H1 (cell line): ENCODE data around the gene TTC21A. TPM values are rescaled to one million over a fixed set of nuclear protein-coding genes. Genes with fewer than 3 reads are reported as not detected.

Experiments
- CTCF ChIA-PET: fragments of 300-600 bp; sonication (Branson Sonifier 250); formaldehyde crosslinking; loops from one replicate; lab custom pipeline; 2021; ENCODE audit not compliant: partially characterized antibody; lab: Charles Lee
- POLR2A ChIA-PET: fragments of 300-600 bp; sonication (Branson Sonifier 250); formaldehyde crosslinking; loops from one replicate; lab custom pipeline; 2021; ENCODE audit warnings: inconsistent platforms; ENCODE audit not compliant: partially characterized antibody; lab: Charles Lee
- DNase-seq, 2 experiments: peaks; one replicate each; pipeline versions ENCODE4 v3.0.0 to v3.0.0-alpha.2; 2010 to 2022; ENCODE audit warnings: low spot score in 2 of 2, low read depth in 1 of 2, mixed read lengths in 1 of 2
- FAIRE-seq: peaks from 2 replicates; lab custom pipeline; 2011; peaks lifted over from hg19 to GRCh38; lab: Jason Lieb, UNC
- H2AFZ ChIP-seq: 2 replicates; pipeline ENCODE4 v1.8.1; 2012; ENCODE audit warnings: low read length, inconsistent platforms
- H2AK5ac ChIP-seq: 2 replicates; pipeline ENCODE4 v1.6.1; 2013; ENCODE audit warnings: low read depth, low read length
- H2BK120ac ChIP-seq: replicated peaks from 2 replicates; pipeline ENCODE3; 2013; ENCODE audit warnings: low read depth, low read length, inconsistent platforms
- H2BK12ac ChIP-seq: 2 replicates; pipeline ENCODE4 v1.6.1; 2013; ENCODE audit warnings: low read depth, low read length
- H2BK15ac ChIP-seq: 2 replicates; pipeline ENCODE4 v1.6.1; 2013; ENCODE audit warnings: low read length
- H2BK20ac ChIP-seq: 2 replicates; pipeline ENCODE4 v1.6.1; 2013; ENCODE audit warnings: low read length
- H2BK5ac ChIP-seq: 2 replicates; pipeline ENCODE4 v1.6.1; 2013; ENCODE audit warnings: low read depth, low read length
- H3K14ac ChIP-seq: 2 replicates; pipeline ENCODE4 v1.6.1; 2013; ENCODE audit warnings: inconsistent platforms; ENCODE audit not compliant: insufficient read length
- H3K18ac ChIP-seq: 2 replicates; pipeline ENCODE4 v1.6.1; 2013; ENCODE audit warnings: low read length; ENCODE audit errors: extremely low read depth
- H3K23ac ChIP-seq: 2 replicates; pipeline ENCODE4 v1.6.1; 2013; ENCODE audit warnings: inconsistent platforms; ENCODE audit not compliant: insufficient read length
- H3K23me2 ChIP-seq: 2 replicates; pipeline ENCODE4 v1.6.1; 2013; ENCODE audit warnings: low read depth, low read length
- H3K27ac ChIP-seq: 2 replicates; pipeline ENCODE4 v1.6.1; 2011; ENCODE audit warnings: low read depth, low read length, inconsistent platforms
- H3K27me3 ChIP-seq, 4 experiments: replicated peaks in 1 of 4; 1 replicate in 1 of 4; 2 replicates in 3 of 4; pipeline versions ENCODE4 v1.6.1 to v1.8.1; 2011 to 2013; ENCODE audit warnings: low read length in 3 of 4, mild to moderate bottlenecking in 3 of 4, inconsistent platforms in 2 of 4, mixed read lengths in 2 of 4, moderate library complexity in 1 of 4; ENCODE audit not compliant: control insufficient read depth in 3 of 4, insufficient read depth in 3 of 4; ENCODE audit errors: extremely low read depth in 1 of 4
- H3K36me3 ChIP-seq, 4 experiments: 2 replicates each; pipeline versions ENCODE4 v1.6.1 to v1.8.1; 2011 to 2013; ENCODE audit warnings: mild to moderate bottlenecking in 4 of 4, low read length in 3 of 4, moderate library complexity in 2 of 4, control low read depth in 1 of 4, inconsistent platforms in 1 of 4; ENCODE audit not compliant: insufficient read depth in 4 of 4, control insufficient read depth in 2 of 4
- H3K4ac ChIP-seq: replicated peaks from 2 replicates; pipeline ENCODE3; 2013; ENCODE audit warnings: low read length, low read depth, mixed read lengths, inconsistent platforms; ENCODE audit not compliant: insufficient read length
- H3K4me1 ChIP-seq, 4 experiments: replicated peaks in 1 of 4; 1 replicate in 1 of 4; 2 replicates in 3 of 4; pipeline versions ENCODE4 v1.6.1 to v1.8.1; 2011 to 2013; ENCODE audit warnings: low read length in 3 of 4, inconsistent platforms in 2 of 4, mixed read lengths in 1 of 4; ENCODE audit not compliant: insufficient read depth in 4 of 4, control insufficient read depth in 3 of 4
- H3K4me2 ChIP-seq, 2 experiments: 2 replicates each; pipeline versions ENCODE4 v1.6.1 to v1.8.1; 2011 to 2013; ENCODE audit warnings: low read depth in 2 of 2, low read length in 2 of 2, control low read depth in 1 of 2, inconsistent platforms in 1 of 2, mild to moderate bottlenecking in 1 of 2; ENCODE audit not compliant: insufficient read depth in 1 of 2
- H3K4me3 ChIP-seq, 4 experiments: fragments of 200-600, 300-600 bp in 1 of 4; sonication (generic), shearing (Covaris generic), sonication (Bioruptor Twin) in 1 of 4; 2 replicates each; pipeline versions ENCODE4 v1.5.1 to v1.8.1; 2011 to 2016; ENCODE audit warnings: low read length in 4 of 4, low read depth in 3 of 4, control low read depth in 2 of 4, inconsistent platforms in 2 of 4, mild to moderate bottlenecking in 2 of 4, mixed read lengths in 1 of 4, moderate library complexity in 1 of 4; ENCODE audit not compliant: insufficient read depth in 2 of 4; ENCODE audit errors: extremely low read depth in 1 of 4
- H3K56ac ChIP-seq: replicated peaks from 2 replicates; pipeline ENCODE3; 2013; ENCODE audit warnings: low read depth, mild to moderate bottlenecking, mixed read lengths, low read length, inconsistent platforms; ENCODE audit not compliant: insufficient read length
- H3K79me1 ChIP-seq: 2 replicates; pipeline ENCODE4 v1.6.1; 2013; ENCODE audit warnings: low read depth, low read length, control low read depth
- H3K79me2 ChIP-seq, 2 experiments: 2 replicates each; pipeline versions ENCODE4 v1.6.1 to v1.8.1; 2012 to 2013; ENCODE audit warnings: low read length in 2 of 2, mild to moderate bottlenecking in 2 of 2, inconsistent platforms in 1 of 2; ENCODE audit not compliant: insufficient read depth in 2 of 2, control insufficient read depth in 1 of 2
- H3K9ac ChIP-seq, 4 experiments: replicated peaks in 1 of 4; 1 replicate in 1 of 4; 2 replicates in 3 of 4; pipeline versions ENCODE4 v1.6.1 to v1.8.1; 2011 to 2013; ENCODE audit warnings: low read depth in 3 of 4, low read length in 3 of 4, control low read depth in 2 of 4, mild to moderate bottlenecking in 2 of 4, moderate library complexity in 2 of 4, inconsistent platforms in 1 of 4; ENCODE audit errors: extremely low read depth in 1 of 4
- H3K9me3 ChIP-seq, 2 experiments: 2 replicates each; pipeline versions ENCODE4 v1.6.1 to v1.8.1; 2012 to 2013; ENCODE audit warnings: mild to moderate bottlenecking in 2 of 2, moderate library complexity in 2 of 2, control low read depth in 1 of 2, inconsistent platforms in 1 of 2, low read depth in 1 of 2, low read length in 1 of 2, mixed read lengths in 1 of 2; ENCODE audit not compliant: insufficient read depth in 2 of 2
- H4K20me1 ChIP-seq, 2 experiments: replicated peaks in 1 of 2; 2 replicates each; pipeline versions ENCODE3 to v1.8.1; 2011 to 2013; ENCODE audit warnings: inconsistent platforms in 2 of 2, low read length in 2 of 2, mild to moderate bottlenecking in 1 of 2; ENCODE audit not compliant: insufficient read depth in 2 of 2, control insufficient read depth in 1 of 2
- H4K5ac ChIP-seq: 2 replicates; pipeline ENCODE4 v1.6.1; 2013; ENCODE audit warnings: low read length, low read depth, mixed read lengths, inconsistent platforms; ENCODE audit not compliant: insufficient read length
- H4K8ac ChIP-seq: 2 replicates; pipeline ENCODE4 v1.8.0; 2013; ENCODE audit warnings: mild to moderate bottlenecking, moderate library complexity, low read length, inconsistent platforms; ENCODE audit not compliant: insufficient read depth; ENCODE audit errors: extremely low read depth
- H4K91ac ChIP-seq: replicated peaks from 2 replicates; pipeline ENCODE3; 2013; ENCODE audit warnings: low read length, mixed read lengths, inconsistent platforms; ENCODE audit not compliant: insufficient read length
- BCL11A ChIP-seq, 2 experiments: IDR thresholded peaks; one replicate each; pipeline ENCODE4 v1.6.1; 2011; ENCODE audit warnings: low read depth in 2 of 2, low read length in 2 of 2, mild to moderate bottlenecking in 2 of 2
- CBX8 ChIP-seq: fragments of 300-800, 300-1000 bp; sonication (generic); IDR thresholded peaks from 2 replicates; pipeline ENCODE4 v1.7.1; 2016; ENCODE audit warnings: low read depth, low read length, borderline replicate concordance
- CEBPB ChIP-seq: IDR thresholded peaks from 2 replicates; pipeline ENCODE4 v1.6.1; 2012; ENCODE audit warnings: low read depth, low read length
- CHD2 ChIP-seq: IDR thresholded peaks from 2 replicates; pipeline ENCODE4 v1.6.1; 2012; ENCODE audit warnings: low read length, improper control_type of control experiment
- EGR1 ChIP-seq: IDR thresholded peaks from 2 replicates; pipeline ENCODE4 v1.6.1; 2011; ENCODE audit warnings: low read depth, low read length, borderline replicate concordance
- HDAC2 ChIP-seq, 2 experiments: fragments of 300-600 bp in 1 of 2; sonication (generic) in 1 of 2; IDR thresholded peaks; 2 replicates each; pipeline ENCODE4 v1.6.1; 2011 to 2012; ENCODE audit warnings: low read depth in 2 of 2, low read length in 2 of 2, mild to moderate bottlenecking in 2 of 2, moderate library complexity in 2 of 2, borderline replicate concordance in 1 of 2, inconsistent platforms in 1 of 2
- NANOG ChIP-seq: IDR thresholded peaks from 2 replicates; pipeline ENCODE4 v1.6.1; 2011; ENCODE audit warnings: low read length, low read depth, mild to moderate bottlenecking, inconsistent platforms; ENCODE audit not compliant: insufficient read depth, poor library complexity, severe bottlenecking
- POU5F1 ChIP-seq: IDR thresholded peaks from 2 replicates; pipeline ENCODE4 v1.6.1; 2011; ENCODE audit warnings: low read depth, mild to moderate bottlenecking, low read length, moderate library complexity
- RAD21 ChIP-seq, 2 experiments: IDR thresholded peaks in 1 of 2; conservative IDR thresholded peaks in 1 of 2; 2 replicates each; pipeline ENCODE4 v1.6.1; 2011; ENCODE audit warnings: low read depth in 2 of 2, low read length in 2 of 2, improper control_type of control experiment in 1 of 2, inconsistent platforms in 1 of 2, mild to moderate bottlenecking in 1 of 2, moderate library complexity in 1 of 2
- SIN3A ChIP-seq, 2 experiments: IDR thresholded peaks in 1 of 2; conservative IDR thresholded peaks in 1 of 2; 2 replicates each; pipeline ENCODE4 v1.6.1; 2011 to 2012; ENCODE audit warnings: low read length in 2 of 2, improper control_type of control experiment in 1 of 2, low read depth in 1 of 2, mild to moderate bottlenecking in 1 of 2
- WGBS, 2 experiments: shearing (Covaris generic) in 1 of 2; methylation state at CpG; one replicate each; pipeline versions ENCODE4 v1.1.6 to v1.1.7; 2013 to 2015; ENCODE audit warnings: low lambda C conversion rate in 2 of 2, mixed read lengths in 2 of 2, inconsistent platforms in 1 of 2, low coverage in 1 of 2, missing lambda C conversion rate in 1 of 2; ENCODE audit not compliant: insufficient replicate concordance in 2 of 2, insufficient coverage in 1 of 2, insufficient read length in 1 of 2; ENCODE audit errors: extremely low coverage in 1 of 2, missing lambda C conversion rate in 1 of 2; 5-methylcytosine and 5-hydroxymethylcytosine counted together
- polyA plus RNA-seq, 7 experiments: library from polyadenylated mRNA; depleted of rRNA in 3 of 7; stranded (reverse) in 5 of 7; unstranded in 2 of 7; fragments of >200 nt in 5 of 7; fragments of 200-250 nt in 2 of 7; gene quantifications; 1 replicate in 5 of 7; 2 replicates in 1 of 7; 4 replicates in 1 of 7; pipeline versions ENCODE4 v1.2.1 to v1.2.3, GENCODE V29; 2011 to 2013; ENCODE audit warnings: missing spikeins in 2 of 7, mixed read lengths in 2 of 7
- total RNA-seq: library from RNA; stranded (reverse); fragmentation: NEBNext Ultra II Directional; extraction: Animal tissue kit (Norgen Biotek cat#: 25700); gene quantifications from 2 replicates; pipeline ENCODE4 v1.2.1, GENCODE V29; 2021

Gene TTC21A
- total and polyA plus RNA-seq, 2 of the 8 experiments (the other 6 are each of a cell fraction or from before 2014, with no cell fraction given), result 2.3 to 2.8 TPM

- no peak overlapping the region for H3K14ac ChIP-seq
- H2BK5ac ChIP-seq, result no peak overlapping the region
- peaks cover 6% of the 10 kb centered on the region; the same call in 1 of the 2 replicates for H3K79me1 ChIP-seq
- H3K4me1 ChIP-seq, result no peaks in the 10 kb centered on the region; a peak in 2 of 7 replicates
- no peak overlapping the region for H3K27ac ChIP-seq
- 91% methylated on average over 6 of the region's 6 CpGs; no CpG with 5 or more reads in 1 of the 2 experiments for WGBS, 2 experiments
- peak in 1 of 2 experiments; percentile 37 for DNase-seq
- peaks cover 12% of the 10 kb centered on the region; the same call in 1 of the 2 replicates for H3K23me2 ChIP-seq
- ChIA-PET CTCF (interaction anchor here (0.6 to 10.4 kb wide), 11 partner anchors 11 to 192 kb away, joined by 3 to 106 read pairs (median 5); no protein-coding TSS in a partner anchor), POLR2A (interaction anchor here (1.2 to 2.5 kb wide), 3 partner anchors 11 to 1610 kb away, joined by 3 to 8 read pairs (median 7); no protein-coding TSS in a partner anchor)
- no peak overlapping the region for H3K4ac ChIP-seq
- no peak overlapping the region for H2BK20ac ChIP-seq
- H3K4me2 ChIP-seq, result no peak overlapping the region
- no peak overlapping the region for H3K23ac ChIP-seq
- H3K18ac ChIP-seq, result no peak overlapping the region
- H3K4me3 ChIP-seq, result no peak overlapping the region
- no peak overlapping the region for H4K91ac ChIP-seq
- no peak overlapping the region for H2BK120ac ChIP-seq
- H3K9me3 ChIP-seq, result no peaks in the 10 kb centered on the region; a peak in 1 of 4 replicates
- no peak overlapping the region for H3K9ac ChIP-seq
- H3K27me3 ChIP-seq, result peaks cover 0 to 6% (median 3%) of the 10 kb centered on the region in 4 experiments; a peak in 2 of 7 replicates
- H4K20me1 ChIP-seq, result peaks cover 0 to 12% of the 10 kb centered on the region in 2 experiments
- H3K36me3 ChIP-seq, result peaks cover 2 to 4% (median 3%) of the 10 kb centered on the region in 4 experiments; a peak in 4 of 8 replicates
- no peak for FAIRE-seq
- no peak overlapping the region for H3K56ac ChIP-seq
- no peak overlapping the region for H2AFZ ChIP-seq
- no peak overlapping the region for H4K5ac ChIP-seq
- no peaks in the 10 kb centered on the region for H3K79me2 ChIP-seq
- H2BK15ac ChIP-seq, result no peak overlapping the region
- no peak overlapping the region for H2BK12ac ChIP-seq
- no peak overlapping the region for H2AK5ac ChIP-seq
- H4K8ac ChIP-seq, result no peak overlapping the region
- TF ChIP-seq SIN3A (conservative IDR thresholded peaks at IDR 0.05 in 1 of 2, IDR thresholded peaks at IDR 0.05 in 1 of 2; ENCODE audit: low read depth in 1 of 2, low read length in 2 of 2), result no peak
- no peak for TF ChIP-seq RAD21 (IDR thresholded peaks at IDR 0.05 in 1 of 2, conservative IDR thresholded peaks at IDR 0.05 in 1 of 2; ENCODE audit: low read depth in 2 of 2, low read length in 2 of 2)
- TF ChIP-seq POU5F1, result no peak
- no peak for TF ChIP-seq EGR1
- no peak for TF ChIP-seq NANOG
- TF ChIP-seq HDAC2 (IDR thresholded peaks at IDR 0.05; ENCODE audit: borderline replicate concordance in 1 of 2, low read depth in 2 of 2, low read length in 2 of 2), result no peak
- no peak for TF ChIP-seq CHD2
- TF ChIP-seq CEBPB, result no peak
- TF ChIP-seq CBX8, result no peak
- TF ChIP-seq BCL11A (IDR thresholded peaks at IDR 0.05; ENCODE audit: low read depth in 2 of 2, low read length in 2 of 2), result no peak
Measured at GRCh38 chr3:39103791-39104552, 3.5 kb upstream of the TTC21A start.
